Measurements from ENCODE around the gene CPT2.

DNA sequence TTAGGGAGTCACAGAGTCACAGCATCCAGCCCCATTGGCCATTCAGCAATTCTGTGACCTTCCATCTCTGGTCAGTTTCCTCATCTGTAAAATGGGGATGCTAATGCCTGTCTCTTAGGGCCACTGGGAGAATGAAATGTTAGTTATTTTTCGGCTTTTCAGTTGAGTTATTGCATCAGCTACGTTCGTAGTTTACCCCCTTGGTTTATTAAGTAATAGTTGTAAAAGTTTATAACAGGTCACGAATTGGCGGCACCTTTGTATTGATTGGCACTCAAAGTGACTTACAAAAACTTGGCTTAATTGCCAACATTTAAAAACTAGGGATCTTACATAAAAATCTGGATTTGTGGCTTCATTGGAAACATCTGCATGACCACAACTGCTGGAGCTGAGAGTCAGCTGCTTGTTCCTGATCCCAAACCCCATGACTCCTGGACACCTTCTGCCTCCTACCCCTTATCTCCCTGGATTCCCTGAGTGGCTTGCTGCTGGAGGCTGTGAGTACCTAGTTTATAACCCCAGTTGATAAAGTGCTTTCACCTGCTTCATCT, 31.1 kb upstream of the CPT2 start:
- TF ChIP-seq POLR2A (IDR thresholded peaks at IDR 0.05; ENCODE audit: low read depth): no peak
- no peak for TF ChIP-seq CTCF (IDR thresholded peaks at IDR 0.05)
- no peak for TF ChIP-seq POLR2AphosphoS5 (IDR thresholded peaks at IDR 0.05)
